Activated CD4-positive, alpha-beta T cell treated with anti-CD3 and anti-CD28 coated beads, Interleukin-2, amount 50 U/mL, for 48 hours (primary cell): Measurements from ENCODE around the gene PLPP4.
A peak's percentile ranks its signal among the peaks of the same experiment; 100 is the strongest.
"Not testable (repeated sequence)": the region's sequence is repeated elsewhere in the genome, so short reads cannot be mapped to it uniquely, and the experiment has no call there.

ENCODE experiments used
- DNase-seq, 2 experiments: peaks; one replicate each; pipeline ENCODE4 v3.0.0-alpha.2; 2020

The PLPP4 gene

GRCh38 chr10:120492346-120492745 lies 35.3 kb downstream of the PLPP4 start:
- no peak for DNase-seq

GRCh38 chr10:120493411-120494312 lies 36.6 kb downstream of the PLPP4 start:
- DNase-seq, result no peak

DNA sequence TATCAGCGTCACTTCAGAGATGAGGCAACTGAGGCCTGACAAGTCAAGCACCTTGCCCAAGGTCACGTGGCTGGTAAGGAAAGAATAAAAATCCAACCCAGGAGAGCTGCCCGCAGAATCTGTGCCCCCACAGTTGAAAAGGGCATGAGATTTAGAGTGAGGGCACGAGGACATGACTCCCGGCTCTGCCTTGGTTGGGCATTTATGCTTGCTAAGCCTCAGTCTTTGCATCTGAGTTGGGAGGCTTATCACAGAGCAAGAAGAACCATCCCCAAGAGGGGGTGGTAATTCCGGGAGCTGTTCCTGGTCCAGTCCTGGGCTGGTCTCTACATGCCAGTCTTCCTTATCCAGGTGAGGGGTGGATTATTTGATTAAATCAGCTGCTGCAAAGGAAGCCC lies 37.3 kb downstream of the PLPP4 start:
- DNase-seq, result no peak

DNA sequence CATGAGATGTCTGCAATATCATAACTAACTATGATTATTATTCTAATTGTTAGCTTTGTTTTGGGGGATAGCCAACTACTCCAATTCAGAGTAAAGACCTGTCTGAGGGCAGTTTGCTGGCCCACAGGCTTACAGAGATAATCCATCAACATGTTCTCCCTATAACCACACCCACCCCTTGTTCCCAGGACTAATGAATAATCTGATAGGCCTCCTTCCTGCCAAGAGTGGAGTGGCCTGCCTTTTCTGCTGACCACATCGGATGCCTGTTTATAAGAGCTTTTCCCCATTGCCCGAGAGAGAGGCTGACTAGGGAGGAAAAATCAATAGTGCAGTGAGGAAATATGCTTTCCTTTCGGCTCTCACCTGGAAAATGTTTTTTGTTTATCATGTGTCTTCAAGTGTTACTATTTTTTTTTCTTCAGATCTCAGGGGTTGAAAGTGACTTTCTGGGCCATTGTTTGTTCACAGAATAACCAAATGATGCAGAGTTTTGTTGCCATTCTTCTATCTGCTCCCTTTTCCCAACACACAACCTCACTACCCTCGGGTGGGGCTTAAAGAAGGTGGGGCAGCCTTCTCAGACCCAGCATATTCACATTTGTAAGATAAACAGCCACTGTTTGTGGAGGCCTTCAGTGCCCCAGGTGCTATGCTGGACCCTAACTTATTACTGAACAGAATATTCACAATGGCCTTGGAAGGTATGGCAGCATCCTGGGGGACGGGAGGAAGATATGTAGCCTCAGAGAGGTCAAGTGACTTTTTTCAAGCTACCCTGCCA lies 38.4 kb downstream of the PLPP4 start:
- DNase-seq, result no peak

DNA sequence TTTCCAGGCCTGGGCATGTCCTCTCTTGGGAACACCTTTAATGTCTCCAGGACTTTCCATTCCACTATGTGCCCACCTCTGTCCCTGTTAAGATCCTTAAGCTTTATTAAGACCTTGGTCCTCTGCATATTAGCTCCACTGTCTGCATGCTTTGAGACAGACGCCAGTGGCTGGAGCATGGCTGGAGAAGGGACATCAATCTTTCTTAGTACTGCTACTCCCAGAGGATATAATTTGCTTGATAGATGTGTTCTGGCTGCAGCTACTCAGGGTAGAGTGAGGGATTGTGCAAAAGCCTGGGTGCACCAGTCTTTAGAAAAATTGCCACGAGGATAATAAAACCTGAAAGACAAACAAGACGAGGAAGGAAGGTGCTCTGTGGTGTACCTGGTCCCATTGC lies 42.9 kb downstream of the PLPP4 start:
- DNase-seq, result no peak

DNA sequence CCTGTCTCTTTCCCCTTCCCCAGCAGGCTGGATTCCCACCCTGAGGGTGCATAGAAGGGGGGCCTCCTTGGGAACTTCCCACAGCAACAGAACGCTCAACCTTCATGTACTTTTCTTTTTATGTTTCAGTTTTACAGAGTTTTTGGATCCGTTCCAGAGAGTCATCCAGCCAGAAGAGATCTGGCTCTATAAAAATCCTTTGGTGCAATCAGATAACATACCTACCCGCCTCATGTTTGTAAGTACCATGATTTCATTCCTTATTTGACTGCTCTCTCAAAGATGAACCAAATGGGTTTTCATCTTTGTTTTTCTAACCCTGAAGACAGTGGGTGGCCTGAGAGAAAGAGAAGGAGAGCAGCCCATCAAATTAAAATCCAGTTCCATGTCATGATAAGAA lies 46.7 kb downstream of the PLPP4 start:
- no peak for DNase-seq

DNA sequence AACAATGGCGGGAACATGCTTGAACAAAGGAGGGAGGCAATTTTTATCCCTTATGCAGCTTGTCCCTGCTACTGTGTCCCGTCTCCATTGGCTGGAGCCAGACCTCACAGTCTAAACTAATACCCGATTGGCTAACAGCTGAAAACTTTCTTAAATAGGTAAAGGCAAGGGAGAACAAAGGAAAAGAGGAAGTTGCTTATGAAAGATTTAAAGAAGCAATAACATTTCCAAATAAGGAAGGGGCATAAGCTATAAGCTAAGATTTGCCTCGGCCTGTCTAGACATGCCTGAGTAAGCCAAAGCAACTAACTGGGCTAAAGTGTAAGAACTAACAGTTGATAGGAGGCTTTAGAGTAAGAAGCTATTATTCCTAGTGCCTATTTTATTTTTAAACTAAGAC lies 47.2 kb downstream of the PLPP4 start:
- not testable (repeated sequence) for DNase-seq

GRCh38 chr10:120505056-120505455 lies 48.0 kb downstream of the PLPP4 start:
- no peak for DNase-seq

GRCh38 chr10:120505866-120506265 lies 48.8 kb downstream of the PLPP4 start:
- DNase-seq, result no peak

- DNase-seq, result no peak
Measured at GRCh38 chr10:120506674-120507073, 49.6 kb downstream of the PLPP4 start.

GRCh38 chr10:120507175-120507574 lies 50.1 kb downstream of the PLPP4 start:
- DNase-seq, result no peak

DNA sequence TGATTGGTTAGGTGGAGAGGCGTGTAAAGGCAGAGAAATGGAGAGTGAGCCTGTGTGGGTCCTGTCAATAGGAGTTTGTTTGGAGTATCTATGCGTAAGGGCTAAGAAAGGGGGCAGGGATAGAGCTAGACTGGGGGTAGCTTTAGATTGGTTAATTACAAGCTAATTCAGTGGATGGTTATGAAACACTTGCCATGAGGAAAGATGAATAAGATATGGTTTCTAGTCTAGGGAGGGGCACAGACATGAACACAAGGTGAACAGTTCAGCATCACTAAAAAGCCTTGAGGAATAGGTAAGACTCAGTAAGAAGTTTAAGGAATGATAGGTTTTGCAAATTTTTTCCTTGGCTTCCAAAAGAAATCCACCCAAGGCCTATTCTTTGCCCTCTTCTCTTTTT lies 50.6 kb downstream of the PLPP4 start:
- no peak for DNase-seq

- no peak for DNase-seq
Measured at GRCh38 chr10:120508393-120508792, 51.4 kb downstream of the PLPP4 start.

- no peak for DNase-seq
Measured at GRCh38 chr10:120508966-120509365, 51.9 kb downstream of the PLPP4 start.

GRCh38 chr10:120511165-120511564 lies 54.1 kb downstream of the PLPP4 start:
- no peak for DNase-seq

GRCh38 chr10:120513307-120513796 lies 56.3 kb downstream of the PLPP4 start:
- DNase-seq, result no peak

- peak; percentile 8 to 17 for DNase-seq
Measured at GRCh38 chr10:120514035-120514620, 57.1 kb downstream of the PLPP4 start.

DNA sequence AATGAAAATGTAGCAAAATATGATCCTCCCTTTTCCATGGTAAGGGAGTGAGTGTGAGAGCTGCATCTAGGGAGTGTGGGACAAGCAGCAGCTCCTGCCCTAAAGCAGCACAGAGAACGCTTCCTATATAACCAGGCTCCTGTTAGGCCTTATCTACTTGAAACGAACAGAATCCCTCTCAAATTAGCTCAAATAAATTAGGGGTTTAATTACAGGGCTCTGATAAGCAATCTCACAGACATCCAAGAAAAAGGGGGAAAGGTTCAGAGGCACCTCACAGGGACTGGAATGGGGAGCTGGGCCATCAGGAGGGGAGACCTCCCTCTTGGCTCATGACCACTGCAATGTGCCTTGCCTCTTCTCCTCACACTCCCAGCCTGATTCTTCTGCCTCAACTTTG lies 57.9 kb downstream of the PLPP4 start:
- no peak for DNase-seq

DNA sequence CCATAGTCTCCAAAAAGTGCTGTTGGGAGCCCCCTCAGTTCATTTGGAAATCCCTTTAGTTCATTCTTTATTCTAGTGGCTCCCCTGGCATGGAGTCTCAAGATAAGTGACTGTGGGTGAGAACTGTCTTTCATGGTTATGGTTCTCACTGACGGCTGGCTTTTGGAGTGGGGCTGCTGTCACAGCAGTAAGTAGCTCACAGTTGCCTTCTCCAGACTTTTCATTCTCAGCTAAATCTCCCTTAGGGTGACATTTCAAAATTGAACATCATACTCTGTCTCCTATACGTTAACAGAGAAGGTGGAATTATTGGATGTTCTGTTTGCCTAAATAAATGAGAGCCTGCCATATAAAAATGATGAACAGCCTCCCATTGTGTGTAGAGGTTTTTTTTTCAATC lies 58.7 kb downstream of the PLPP4 start:
- no peak for DNase-seq

- DNase-seq, result no peak
Measured at GRCh38 chr10:120516426-120516825, 59.4 kb downstream of the PLPP4 start.

GRCh38 chr10:120517196-120517595 lies 60.2 kb downstream of the PLPP4 start:
- no peak for DNase-seq

DNA sequence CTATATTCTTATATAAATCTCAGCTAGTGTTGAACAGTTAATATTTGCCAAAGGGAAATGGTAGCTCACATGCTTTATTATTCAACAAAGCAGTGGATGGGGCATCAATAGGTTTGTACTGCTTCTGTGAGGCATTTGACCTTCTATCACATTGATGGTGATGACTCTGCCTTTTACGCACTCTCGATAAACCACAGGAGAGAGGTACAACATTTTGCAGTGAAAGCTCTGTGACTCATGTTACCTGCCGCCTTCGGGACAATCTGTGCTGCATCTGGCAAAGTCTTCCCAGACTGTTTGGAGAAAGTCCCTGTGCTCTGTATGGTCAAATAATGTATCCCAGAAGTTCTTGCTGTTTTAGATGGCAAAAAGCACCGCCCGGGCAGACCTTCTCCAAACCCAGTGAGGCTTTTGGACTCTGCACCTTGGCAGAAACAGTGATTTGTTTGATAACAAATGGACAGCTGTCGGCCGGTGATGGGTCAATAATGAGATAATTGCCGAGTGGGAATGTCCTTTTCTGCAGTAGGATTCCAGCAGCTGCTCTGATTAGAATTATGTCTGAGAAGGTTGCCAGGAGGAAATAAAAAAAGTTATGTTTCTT lies 61.0 kb downstream of the PLPP4 start:
- DNase-seq, result no peak

DNA sequence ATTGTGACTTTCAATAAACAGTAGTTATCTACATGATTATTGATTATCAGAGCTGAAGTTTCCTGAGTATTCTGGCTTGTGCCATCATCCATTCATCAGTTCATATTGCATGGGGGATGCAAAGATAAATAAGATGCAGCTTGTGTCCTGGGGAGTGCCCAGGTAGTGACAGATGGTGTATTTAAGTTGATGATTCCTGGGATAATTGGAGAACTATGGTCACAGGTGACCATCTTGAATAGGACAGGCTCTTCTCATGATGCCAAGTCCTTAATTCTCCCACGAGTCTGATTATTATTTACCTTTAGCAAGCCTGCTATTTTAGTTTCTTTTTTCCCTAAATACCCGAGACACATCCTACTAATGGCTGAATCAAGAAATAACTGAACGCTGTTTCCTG lies 64.9 kb downstream of the PLPP4 start:
- DNase-seq, result no peak
